HepG2 (cell line): ENCODE results near the gene RHOBTB3. TPM values are rescaled to one million over a fixed set of nuclear protein-coding genes. Genes with fewer than 3 reads are reported as not detected.

Source experiments
- AGO1 ChIP-seq: fragments of 200-400 bp; formaldehyde crosslinking; IDR thresholded peaks from 2 replicates; pipeline ENCODE4 v1.6.1; 2017; ENCODE audit warnings: mild to moderate bottlenecking, low read depth, low read length, moderate library complexity; ENCODE audit not compliant: poor library complexity, severe bottlenecking
- AGO2 ChIP-seq: fragments of 200-400 bp; formaldehyde crosslinking; optimal IDR thresholded peaks from 2 replicates; pipeline ENCODE3; 2017; ENCODE audit warnings: mild to moderate bottlenecking, low read depth, low read length, moderate library complexity
- BHLHE40 ChIP-seq: IDR thresholded peaks from 2 replicates; pipeline ENCODE4 v1.6.1; 2011; ENCODE audit warnings: low read length, improper control_type of control experiment
- CREM ChIP-seq, 2 experiments: sonication (generic) in 1 of 2; formaldehyde crosslinking in 1 of 2; IDR thresholded peaks; 2 replicates each; pipeline versions ENCODE4 v1.4.0 to v1.6.1; 2016 to 2020; ENCODE audit warnings: antibody characterized with exemption in 1 of 2, mild to moderate bottlenecking in 1 of 2, missing genetic modification reagents in 1 of 2
- GTF3A ChIP-seq: sonication (generic); formaldehyde crosslinking; conservative IDR thresholded peaks from 2 replicates; pipeline ENCODE4 v1.4.0; 2020; ENCODE audit warnings: mild to moderate bottlenecking, missing genetic modification reagents
- KLF13 ChIP-seq: sonication (generic); formaldehyde crosslinking; IDR thresholded peaks from 2 replicates; pipeline ENCODE4 v1.4.0; 2020; ENCODE audit warnings: mild to moderate bottlenecking, missing genetic modification reagents
- PCBP2 ChIP-seq: fragments of 200-400 bp; formaldehyde crosslinking; optimal IDR thresholded peaks from 2 replicates; pipeline ENCODE3; 2018; ENCODE audit warnings: low read length, low read depth; ENCODE audit not compliant: poor library complexity, severe bottlenecking
- PLRG1 ChIP-seq: fragments of 450-650 bp; conservative IDR thresholded peaks from 2 replicates; pipeline ENCODE4 v1.6.1; 2016
- SMC3 ChIP-seq: IDR thresholded peaks from 2 replicates; pipeline ENCODE4 v1.6.1; 2011; ENCODE audit warnings: low read length, improper control_type of control experiment
- SUZ12 ChIP-seq: fragments of 150-350 bp; IDR thresholded peaks from 2 replicates; pipeline ENCODE4 v1.6.1; 2014; ENCODE audit warnings: low read depth, low read length
- TCF12 ChIP-seq, 2 experiments: fragments of 450-650 bp in 1 of 2; sonication (generic) in 1 of 2; formaldehyde crosslinking in 1 of 2; IDR thresholded peaks; 2 replicates each; pipeline versions ENCODE4 v1.6.1 to v1.8.0; 2017 to 2022; ENCODE audit warnings: antibody characterized with exemption in 1 of 2, mild to moderate bottlenecking in 1 of 2, missing genetic modification reagents in 1 of 2, moderate library complexity in 1 of 2
- WIZ ChIP-seq: sonication (generic); formaldehyde crosslinking; IDR thresholded peaks from 2 replicates; pipeline ENCODE4 v1.5.1; 2020; ENCODE audit warnings: mild to moderate bottlenecking, missing genetic modification reagents
- YEATS2 ChIP-seq: sonication (generic); formaldehyde crosslinking; IDR thresholded peaks from 2 replicates; pipeline ENCODE4 v1.4.0; 2020; ENCODE audit warnings: missing genetic modification reagents, borderline replicate concordance
- ZBTB20 ChIP-seq: sonication (generic); formaldehyde crosslinking; IDR thresholded peaks from 2 replicates; pipeline ENCODE4 v1.8.1; 2023; ENCODE audit warnings: missing genetic modification reagents, low read depth, mild to moderate bottlenecking, borderline replicate concordance
- ZNF564 ChIP-seq: sonication (generic); formaldehyde crosslinking; IDR thresholded peaks from 2 replicates; pipeline ENCODE4 v1.8.1; 2023; ENCODE audit warnings: mild to moderate bottlenecking, missing genetic modification reagents
- ZNF567 ChIP-seq: sonication (generic); formaldehyde crosslinking; IDR thresholded peaks from 2 replicates; pipeline ENCODE4 v1.8.1; 2023; ENCODE audit warnings: mild to moderate bottlenecking, missing genetic modification reagents, borderline replicate concordance
- ZNF766 ChIP-seq: sonication (generic); formaldehyde crosslinking; IDR thresholded peaks from 2 replicates; pipeline ENCODE4 v1.5.0; 2020; ENCODE audit warnings: missing genetic modification reagents, borderline replicate concordance
- ZNF878 ChIP-seq: sonication (generic); formaldehyde crosslinking; IDR thresholded peaks from 2 replicates; pipeline ENCODE4 v1.8.1; 2023; ENCODE audit warnings: mild to moderate bottlenecking, missing genetic modification reagents, moderate library complexity
- polyA plus RNA-seq, 8 experiments: library from polyadenylated mRNA; depleted of rRNA in 3 of 8; stranded (reverse) in 7 of 8; unstranded in 1 of 8; fragments of >200 nt; fragmentation: Illumina TruSeq in 4 of 8; extraction: Trizol in 4 of 8; gene quantifications; 2 replicates each; pipeline versions ENCODE4 v1.2.1 to v1.2.3, GENCODE V29; 2011 to 2016; ENCODE audit warnings: low read depth in 4 of 8, missing spikeins in 1 of 8, mixed read lengths in 1 of 8; ENCODE audit not compliant: insufficient read depth in 1 of 8
- total RNA-seq, 5 experiments: library from RNA; depleted of rRNA; stranded (reverse); fragments of >200 nt; fragmentation: Illumina TruSeq; extraction: Trizol; gene quantifications; 2 replicates each; pipeline ENCODE4 v1.2.3, GENCODE V29; 2016; ENCODE audit warnings: low read depth in 1 of 5
- TF ChIP-seq, protein P1 (sequence below): sonication (generic); formaldehyde crosslinking; IDR thresholded peaks from 2 replicates; pipeline ENCODE4 v1.4.0; 2020; ENCODE audit warnings: missing genetic modification reagents
- TF ChIP-seq, protein P2 (sequence below): sonication (generic); formaldehyde crosslinking; IDR thresholded peaks from 2 replicates; pipeline ENCODE4 v1.4.0; 2020; ENCODE audit warnings: missing genetic modification reagents, borderline replicate concordance
- TF ChIP-seq, protein P3 (sequence below): sonication (generic); formaldehyde crosslinking; IDR thresholded peaks from 2 replicates; pipeline ENCODE4 v1.9.0; 2021; ENCODE audit warnings: missing genetic modification reagents, mild to moderate bottlenecking, borderline replicate concordance
- TF ChIP-seq, protein P4 (sequence below): sonication (generic); formaldehyde crosslinking; IDR thresholded peaks from 2 replicates; pipeline ENCODE4 v1.4.0; 2020; ENCODE audit warnings: low read depth, mild to moderate bottlenecking, missing genetic modification reagents

The RHOBTB3 gene
- total and polyA plus RNA-seq, 2 of the 13 experiments (the other 11 are each of a cell fraction or from before 2014, with no cell fraction given): 31.6 to 35.4 TPM

DNA sequence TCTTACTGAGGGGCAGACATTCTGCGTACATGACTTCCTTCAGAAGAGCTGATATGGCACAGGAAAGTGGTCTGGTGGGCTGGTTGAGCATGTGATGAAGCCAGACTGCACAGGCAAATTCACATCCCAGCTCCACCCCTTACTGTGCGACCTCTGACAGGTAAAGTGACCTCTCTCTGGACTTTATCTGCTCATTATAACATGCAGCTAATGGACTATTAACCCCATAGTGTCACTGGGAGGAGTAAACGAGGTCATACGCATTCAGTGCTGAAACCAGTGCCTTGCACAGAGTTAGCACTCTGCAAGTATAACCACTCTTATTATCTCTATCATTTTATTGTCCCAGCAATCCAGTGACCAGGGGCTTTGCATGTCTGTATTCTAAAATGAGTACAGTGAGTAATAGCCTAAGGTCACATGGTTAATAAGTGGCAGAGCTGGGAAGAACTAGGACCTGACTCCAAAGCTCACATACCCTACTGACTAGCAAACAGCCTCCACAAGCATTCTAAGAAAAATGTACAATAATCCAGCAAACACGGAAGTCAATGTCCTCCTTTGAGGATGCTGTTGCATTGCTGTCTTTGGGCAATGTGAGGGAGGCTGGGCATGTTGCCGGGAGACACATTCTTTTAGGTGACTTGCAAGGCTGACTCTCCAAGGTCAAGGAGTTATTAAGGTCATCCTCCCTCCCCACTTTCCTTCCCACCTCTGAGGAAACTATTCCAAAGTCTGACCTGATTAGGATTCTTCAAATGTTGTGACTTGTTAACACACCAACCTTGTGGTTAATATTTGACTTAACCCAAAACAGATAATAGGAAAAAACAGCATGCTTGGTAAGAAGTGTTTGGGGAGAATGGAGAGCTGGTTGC lies 72.4 kb downstream of the RHOBTB3 start (continued):
- TF ChIP-seq PCBP2 (no peak), ZBTB20 (CRISPR knock-in tag) (peak; percentile 30; the same call in 1 of the 2 replicates), SMC3 (no peak), CREM (IDR thresholded peaks at IDR 0.05) (peak; percentile 60), CREM (CRISPR knock-in tag; IDR thresholded peaks at IDR 0.05) (no peak), ZNF564 (CRISPR knock-in tag) (peak; percentile 60; the same call in 1 of the 2 replicates), AGO2 (no peak), SUZ12 (no peak), KLF13 (CRISPR knock-in tag) (no peak), AGO1 (no peak), GTF3A (CRISPR knock-in tag) (no peak), ZNF766 (CRISPR knock-in tag) (no peak), ZNF567 (CRISPR knock-in tag) (no peak), TCF12 (IDR thresholded peaks at IDR 0.05) (no peak), TCF12 (CRISPR knock-in tag; IDR thresholded peaks at IDR 0.05) (0 out of 2 replicates have a peak, but pooled peaks have one; percentile 43), WIZ (CRISPR knock-in tag) (no peak), PLRG1 (no peak), YEATS2 (CRISPR knock-in tag) (no peak), ZNF878 (CRISPR knock-in tag) (no peak), BHLHE40 (no peak)
- TF ChIP-seq, protein P1, sequence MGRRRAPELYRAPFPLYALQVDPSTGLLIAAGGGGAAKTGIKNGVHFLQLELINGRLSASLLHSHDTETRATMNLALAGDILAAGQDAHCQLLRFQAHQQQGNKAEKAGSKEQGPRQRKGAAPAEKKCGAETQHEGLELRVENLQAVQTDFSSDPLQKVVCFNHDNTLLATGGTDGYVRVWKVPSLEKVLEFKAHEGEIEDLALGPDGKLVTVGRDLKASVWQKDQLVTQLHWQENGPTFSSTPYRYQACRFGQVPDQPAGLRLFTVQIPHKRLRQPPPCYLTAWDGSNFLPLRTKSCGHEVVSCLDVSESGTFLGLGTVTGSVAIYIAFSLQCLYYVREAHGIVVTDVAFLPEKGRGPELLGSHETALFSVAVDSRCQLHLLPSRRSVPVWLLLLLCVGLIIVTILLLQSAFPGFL (CRISPR knock-in tag): no peak
- TF ChIP-seq, protein P2, sequence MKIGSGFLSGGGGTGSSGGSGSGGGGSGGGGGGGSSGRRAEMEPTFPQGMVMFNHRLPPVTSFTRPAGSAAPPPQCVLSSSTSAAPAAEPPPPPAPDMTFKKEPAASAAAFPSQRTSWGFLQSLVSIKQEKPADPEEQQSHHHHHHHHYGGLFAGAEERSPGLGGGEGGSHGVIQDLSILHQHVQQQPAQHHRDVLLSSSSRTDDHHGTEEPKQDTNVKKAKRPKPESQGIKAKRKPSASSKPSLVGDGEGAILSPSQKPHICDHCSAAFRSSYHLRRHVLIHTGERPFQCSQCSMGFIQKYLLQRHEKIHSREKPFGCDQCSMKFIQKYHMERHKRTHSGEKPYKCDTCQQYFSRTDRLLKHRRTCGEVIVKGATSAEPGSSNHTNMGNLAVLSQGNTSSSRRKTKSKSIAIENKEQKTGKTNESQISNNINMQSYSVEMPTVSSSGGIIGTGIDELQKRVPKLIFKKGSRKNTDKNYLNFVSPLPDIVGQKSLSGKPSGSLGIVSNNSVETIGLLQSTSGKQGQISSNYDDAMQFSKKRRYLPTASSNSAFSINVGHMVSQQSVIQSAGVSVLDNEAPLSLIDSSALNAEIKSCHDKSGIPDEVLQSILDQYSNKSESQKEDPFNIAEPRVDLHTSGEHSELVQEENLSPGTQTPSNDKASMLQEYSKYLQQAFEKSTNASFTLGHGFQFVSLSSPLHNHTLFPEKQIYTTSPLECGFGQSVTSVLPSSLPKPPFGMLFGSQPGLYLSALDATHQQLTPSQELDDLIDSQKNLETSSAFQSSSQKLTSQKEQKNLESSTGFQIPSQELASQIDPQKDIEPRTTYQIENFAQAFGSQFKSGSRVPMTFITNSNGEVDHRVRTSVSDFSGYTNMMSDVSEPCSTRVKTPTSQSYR (CRISPR knock-in tag): no peak
- TF ChIP-seq, protein P3, sequence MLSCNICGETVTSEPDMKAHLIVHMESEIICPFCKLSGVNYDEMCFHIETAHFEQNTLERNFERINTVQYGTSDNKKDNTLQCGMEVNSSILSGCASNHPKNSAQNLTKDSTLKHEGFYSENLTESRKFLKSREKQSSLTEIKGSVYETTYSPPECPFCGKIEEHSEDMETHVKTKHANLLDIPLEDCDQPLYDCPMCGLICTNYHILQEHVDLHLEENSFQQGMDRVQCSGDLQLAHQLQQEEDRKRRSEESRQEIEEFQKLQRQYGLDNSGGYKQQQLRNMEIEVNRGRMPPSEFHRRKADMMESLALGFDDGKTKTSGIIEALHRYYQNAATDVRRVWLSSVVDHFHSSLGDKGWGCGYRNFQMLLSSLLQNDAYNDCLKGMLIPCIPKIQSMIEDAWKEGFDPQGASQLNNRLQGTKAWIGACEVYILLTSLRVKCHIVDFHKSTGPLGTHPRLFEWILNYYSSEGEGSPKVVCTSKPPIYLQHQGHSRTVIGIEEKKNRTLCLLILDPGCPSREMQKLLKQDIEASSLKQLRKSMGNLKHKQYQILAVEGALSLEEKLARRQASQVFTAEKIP (CRISPR knock-in tag): no peak
- TF ChIP-seq, protein P4, sequence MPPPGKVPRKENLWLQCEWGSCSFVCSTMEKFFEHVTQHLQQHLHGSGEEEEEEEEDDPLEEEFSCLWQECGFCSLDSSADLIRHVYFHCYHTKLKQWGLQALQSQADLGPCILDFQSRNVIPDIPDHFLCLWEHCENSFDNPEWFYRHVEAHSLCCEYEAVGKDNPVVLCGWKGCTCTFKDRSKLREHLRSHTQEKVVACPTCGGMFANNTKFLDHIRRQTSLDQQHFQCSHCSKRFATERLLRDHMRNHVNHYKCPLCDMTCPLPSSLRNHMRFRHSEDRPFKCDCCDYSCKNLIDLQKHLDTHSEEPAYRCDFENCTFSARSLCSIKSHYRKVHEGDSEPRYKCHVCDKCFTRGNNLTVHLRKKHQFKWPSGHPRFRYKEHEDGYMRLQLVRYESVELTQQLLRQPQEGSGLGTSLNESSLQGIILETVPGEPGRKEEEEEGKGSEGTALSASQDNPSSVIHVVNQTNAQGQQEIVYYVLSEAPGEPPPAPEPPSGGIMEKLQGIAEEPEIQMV (CRISPR knock-in tag): no peak
